Brain microvascular endothelial cell (primary cell): ENCODE data around the gene FER1L5.

Experiments
- DNase-seq: peaks from one replicate; pipeline ENCODE4 v3.0.0-alpha.2; 2020
- H3K27ac ChIP-seq: fragments of 250-450 bp; sonication (Bioruptor Pico); 2 replicates; pipeline ENCODE4 v1.5.1; 2020; ENCODE audit warnings: mild to moderate bottlenecking, moderate library complexity
- H3K27me3 ChIP-seq: fragments of 250-450 bp; sonication (Bioruptor Pico); replicated peaks from 2 replicates; pipeline ENCODE4 v1.5.1; 2020; ENCODE audit warnings: mild to moderate bottlenecking
- H3K36me3 ChIP-seq: fragments of 250-450 bp; sonication (Bioruptor Pico); replicated peaks from 2 replicates; pipeline ENCODE4 v1.5.1; 2020; ENCODE audit warnings: mild to moderate bottlenecking
- H3K4me3 ChIP-seq: 2 replicates; pipeline ENCODE4 v1.5.1; 2011; ENCODE audit warnings: low read depth, mild to moderate bottlenecking, control low read depth, low read length, moderate library complexity
- CTCF ChIP-seq: IDR thresholded peaks from 2 replicates; pipeline ENCODE4 v1.5.1; 2011; ENCODE audit warnings: low read depth, mild to moderate bottlenecking, moderate library complexity, low read length, control low read depth, inconsistent platforms; ENCODE audit errors: missing control alignments
- in situ Hi-C: cut with HindIII; loops from 2 replicates; pipeline ENCODE4 v1.10.0; 2017; ENCODE audit warnings: low sequenced_read_pairs, low pct_ligation_motif_present

FER1L5 gene

GRCh38 chr2:96683972-96684820 is 41.6 kb downstream of the FER1L5 start:
- DNase-seq, result no peak
- in situ Hi-C loops, result no loop called here
- no peaks in the 10 kb centered on the region for H3K36me3 ChIP-seq
- H3K4me3 ChIP-seq, result no peak overlapping the region
- no peak overlapping the region for H3K27ac ChIP-seq
- no peak for TF ChIP-seq CTCF
- H3K27me3 ChIP-seq, result no peaks in the 10 kb centered on the region

GRCh38 chr2:96684883-96685576 is 42.5 kb downstream of the FER1L5 start:
- TF ChIP-seq CTCF, result no peak
- no peak for DNase-seq
- in situ Hi-C loops, result no loop called here
- no peaks in the 10 kb centered on the region for H3K36me3 ChIP-seq
- H3K27ac ChIP-seq, result no peak overlapping the region
- H3K27me3 ChIP-seq, result no peaks in the 10 kb centered on the region
- H3K4me3 ChIP-seq, result no peak overlapping the region

- H3K27ac ChIP-seq, result no peak overlapping the region
- no peak for DNase-seq
- no peak for TF ChIP-seq CTCF
Observed at GRCh38 chr2:96685577-96686459, 43.3 kb downstream of the FER1L5 start.

GRCh38 chr2:96687266-96687665 is 44.7 kb downstream of the FER1L5 start:
- no peak for TF ChIP-seq CTCF
- in situ Hi-C loops, result no loop called here

More at GRCh38 chr2:96685577-96686459, 43.3 kb downstream of the FER1L5 start:
- Histone ChIP-seq H3K4me3 (no peak overlapping the region), H3K36me3 (no peaks in the 10 kb centered on the region), H3K27me3 (no peaks in the 10 kb centered on the region)
- in situ Hi-C loops, result no loop called here

GRCh38 chr2:96687711-96688640 is 45.4 kb downstream of the FER1L5 start:
- H3K27me3 ChIP-seq, result no peaks in the 10 kb centered on the region
- no peak for DNase-seq
- in situ Hi-C loops, result no loop called here
- TF ChIP-seq CTCF, result no peak
- no peak overlapping the region for H3K27ac ChIP-seq
- no peak overlapping the region for H3K4me3 ChIP-seq
- no peaks in the 10 kb centered on the region for H3K36me3 ChIP-seq

More at GRCh38 chr2:96687266-96687665, 44.7 kb downstream of the FER1L5 start:
- Histone ChIP-seq H3K36me3 (no peaks in the 10 kb centered on the region), H3K27ac (no peak overlapping the region), H3K4me3 (no peak overlapping the region), H3K27me3 (no peaks in the 10 kb centered on the region)
- DNase-seq, result no peak
